NCI-H2227 (cell line): ENCODE data around the gene PLCB3.
"Not testable (repeated sequence)": the region's sequence is repeated elsewhere in the genome, so short reads cannot be mapped to it uniquely, and the experiment has no call there.

Experiments
- DNase-seq: peaks from one replicate; lab custom pipeline; 2025; ENCODE audit not compliant: unreplicated experiment; lab: John Stamatoyannopoulos, UW

PLCB3 gene

DNA sequence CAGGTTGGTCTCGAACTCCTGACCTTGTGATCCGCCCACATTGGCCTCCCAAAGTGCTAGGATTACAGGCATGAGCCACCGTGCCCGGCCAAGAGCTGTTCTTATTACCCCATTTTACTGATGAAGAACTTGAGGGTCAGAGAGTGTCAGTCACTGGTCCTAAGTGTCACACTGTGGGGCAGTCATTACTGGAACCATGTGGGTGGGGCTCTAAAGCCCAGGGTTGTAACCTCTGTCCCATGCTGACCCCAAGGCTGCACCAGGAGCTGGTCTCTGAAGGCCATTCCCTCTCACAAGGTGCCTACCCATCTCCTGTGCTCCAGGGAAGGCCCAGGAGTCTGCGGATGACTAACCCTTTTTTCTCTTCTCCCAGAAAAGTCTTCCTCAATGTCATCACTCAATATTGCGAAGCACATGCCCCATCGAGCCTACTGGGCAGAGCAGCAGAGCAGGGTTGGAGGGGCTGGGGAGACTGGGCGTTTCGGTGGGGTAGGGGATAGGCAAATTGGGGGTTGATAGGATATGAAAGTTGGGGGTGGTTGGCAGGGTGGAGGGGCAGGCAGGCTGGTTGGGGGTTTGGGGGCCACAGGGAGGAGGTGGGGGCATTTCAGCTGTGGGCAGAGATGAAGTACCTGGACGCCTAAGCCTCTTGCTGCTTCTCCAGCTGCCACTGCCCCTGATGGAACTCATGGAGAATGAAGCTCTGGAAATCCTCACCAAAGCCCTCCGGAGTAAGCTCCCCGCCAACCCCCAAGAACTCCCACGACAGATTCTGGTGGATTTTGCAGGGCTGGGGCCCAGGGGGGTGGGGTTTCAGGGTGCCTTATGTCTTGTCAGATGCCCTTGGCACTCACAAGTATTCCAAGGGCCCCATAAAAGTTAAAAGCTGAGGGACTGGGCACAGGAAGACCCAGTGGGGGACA, 52.0 kb downstream of the PLCB3 start:
- no peak for DNase-seq

DNA sequence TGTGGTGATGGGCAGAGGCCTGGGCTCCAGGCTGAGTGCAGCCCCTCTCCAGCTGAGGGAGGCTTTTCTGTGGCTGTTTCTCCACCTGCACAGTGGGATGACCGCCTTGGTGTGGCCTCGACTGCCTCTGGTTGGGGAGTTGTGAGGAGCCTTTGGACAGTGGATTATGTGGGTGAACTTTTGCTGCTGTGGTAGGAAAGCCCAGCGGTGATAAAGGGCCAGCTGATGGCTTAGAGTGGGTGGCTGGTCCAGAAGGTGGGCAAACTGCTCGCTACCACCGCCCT, 52.6 kb downstream of the PLCB3 start:
- no peak for DNase-seq

DNA sequence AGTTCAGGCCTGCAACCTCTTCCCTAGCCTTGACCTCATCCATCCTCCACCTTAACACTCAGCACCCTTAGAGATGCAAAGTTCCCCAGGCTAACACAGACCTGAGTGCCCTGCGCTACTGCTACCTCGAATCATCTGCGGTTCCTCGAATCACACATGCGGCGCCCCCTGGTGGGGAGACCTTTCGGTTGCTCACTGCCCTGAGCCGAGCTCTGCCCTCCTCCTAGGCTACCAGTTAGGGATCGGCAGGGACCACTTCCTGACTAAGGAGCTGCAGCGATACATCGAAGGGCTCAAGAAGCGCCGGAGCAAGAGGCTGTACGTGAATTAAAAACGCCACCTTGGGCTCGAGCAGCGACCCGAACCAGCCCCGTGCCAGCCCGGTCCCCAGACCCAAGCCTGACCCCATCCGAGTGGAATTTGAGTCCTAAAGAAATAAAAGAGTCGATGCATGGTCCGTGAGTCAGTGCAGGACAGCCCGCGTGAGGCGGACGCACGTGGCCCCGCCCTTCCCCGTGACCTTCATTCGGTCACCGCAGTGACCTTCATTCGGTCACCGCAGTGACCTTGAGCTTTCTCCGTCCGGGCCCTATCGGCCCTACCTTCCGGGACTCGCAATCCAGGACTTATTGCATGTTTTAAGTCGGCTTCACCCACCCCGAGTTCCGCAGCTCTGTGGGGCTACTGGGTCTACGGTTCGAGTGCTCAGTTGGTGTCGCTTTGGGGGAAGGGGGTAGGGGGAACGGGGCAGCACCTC, 53.2 kb downstream of the PLCB3 start:
- peak; percentile 92 for DNase-seq

DNA sequence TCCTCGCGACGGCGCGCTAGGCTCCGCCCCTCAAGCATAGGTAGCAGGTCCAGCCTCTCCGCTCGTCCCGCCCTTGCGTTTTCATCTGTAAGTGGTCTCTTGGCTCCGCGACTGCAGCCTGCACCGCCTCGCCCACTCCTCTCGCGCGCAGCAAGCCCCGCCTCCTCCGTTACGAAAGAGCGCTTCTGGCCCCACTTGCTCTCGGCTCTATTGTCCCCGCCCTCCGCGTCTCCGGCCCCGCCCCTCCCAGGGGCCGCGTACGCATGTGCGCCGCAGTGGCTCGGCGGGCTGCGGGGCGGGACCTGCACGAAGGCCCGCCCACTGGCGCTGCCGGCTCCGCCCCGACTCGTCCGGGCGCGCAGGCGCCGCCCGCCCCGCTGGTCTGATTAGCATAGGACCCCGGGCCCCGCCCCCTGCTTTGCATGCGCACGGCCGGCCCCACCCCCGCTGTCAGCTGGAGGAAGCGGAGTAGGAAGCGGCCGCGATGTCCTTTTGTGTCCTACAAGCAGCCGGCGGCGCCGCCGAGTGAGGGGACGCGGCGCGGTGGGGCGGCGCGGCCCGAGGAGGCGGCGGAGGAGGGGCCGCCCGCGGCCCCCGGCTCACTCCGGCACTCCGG, 53.9 kb downstream of the PLCB3 start, which contains the start of gene ESRRA:
ESRRA (plus strand) TSS at position 450 of the 616 bp plus-strand sequence. CDS start 1,656 bp downstream, outside the sequence.
- DNase-seq = peak; percentile 100

DNA sequence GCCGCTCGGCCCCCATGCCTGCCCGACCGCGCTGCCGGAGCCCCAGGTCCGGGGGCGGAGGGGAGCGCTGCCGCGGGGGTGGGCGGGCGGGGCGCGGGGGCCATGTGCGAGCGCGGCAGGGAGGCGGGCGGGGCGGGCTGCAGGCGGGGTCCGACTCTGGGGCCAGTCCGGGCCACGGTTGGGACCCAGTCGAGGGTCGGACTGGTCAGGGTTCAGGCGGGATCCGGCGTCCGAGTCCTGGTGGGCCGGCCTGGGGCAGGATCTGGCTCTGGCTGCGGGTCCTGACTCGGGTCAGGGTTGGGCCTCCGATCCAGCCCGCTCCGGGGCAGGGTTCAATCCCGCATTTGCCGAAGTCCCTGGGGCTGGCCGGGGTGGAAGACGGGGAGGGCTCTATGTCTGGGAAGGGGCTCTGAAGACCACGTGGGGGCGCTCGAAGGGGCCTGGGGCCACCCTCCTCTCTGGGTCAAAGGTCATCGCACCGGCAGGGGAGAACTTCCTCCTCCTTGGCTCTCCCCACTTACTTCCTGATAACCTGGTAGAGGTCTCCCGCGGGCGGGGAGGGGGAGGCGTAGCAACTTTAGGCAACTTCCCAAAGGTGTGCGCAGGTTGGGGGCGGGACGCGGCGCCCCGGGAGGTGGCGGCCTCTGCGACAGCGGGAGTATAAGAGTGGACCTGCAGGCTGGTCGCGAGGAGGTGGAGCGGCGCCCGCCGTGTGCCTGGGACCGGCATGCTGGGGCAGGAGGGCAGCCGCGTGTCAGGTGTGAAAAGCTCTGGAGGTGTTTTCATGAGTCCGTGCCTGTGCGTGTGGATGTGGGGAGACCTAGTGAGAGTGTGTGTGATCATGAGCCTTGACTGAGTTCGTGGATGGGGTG, 54.6 kb downstream of the PLCB3 start:
- DNase-seq = peak; percentile 66

DNA sequence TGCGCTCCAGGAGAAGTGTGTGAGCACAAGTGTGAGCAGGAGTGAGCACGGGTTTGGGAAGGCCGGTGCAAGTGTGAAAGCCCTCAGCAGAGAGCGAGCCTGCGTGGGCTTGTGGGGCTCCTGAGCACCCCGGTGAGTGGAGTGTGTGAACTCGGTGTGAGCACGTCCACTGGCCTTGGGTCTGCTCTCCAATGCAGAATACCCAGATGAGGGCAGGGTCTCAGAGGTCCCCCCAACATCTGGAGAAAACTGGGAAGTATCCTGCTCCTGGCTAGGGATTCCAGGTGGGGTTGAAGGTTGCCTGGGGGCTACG, 55.2 kb downstream of the PLCB3 start:
- DNase-seq = no peak

DNA sequence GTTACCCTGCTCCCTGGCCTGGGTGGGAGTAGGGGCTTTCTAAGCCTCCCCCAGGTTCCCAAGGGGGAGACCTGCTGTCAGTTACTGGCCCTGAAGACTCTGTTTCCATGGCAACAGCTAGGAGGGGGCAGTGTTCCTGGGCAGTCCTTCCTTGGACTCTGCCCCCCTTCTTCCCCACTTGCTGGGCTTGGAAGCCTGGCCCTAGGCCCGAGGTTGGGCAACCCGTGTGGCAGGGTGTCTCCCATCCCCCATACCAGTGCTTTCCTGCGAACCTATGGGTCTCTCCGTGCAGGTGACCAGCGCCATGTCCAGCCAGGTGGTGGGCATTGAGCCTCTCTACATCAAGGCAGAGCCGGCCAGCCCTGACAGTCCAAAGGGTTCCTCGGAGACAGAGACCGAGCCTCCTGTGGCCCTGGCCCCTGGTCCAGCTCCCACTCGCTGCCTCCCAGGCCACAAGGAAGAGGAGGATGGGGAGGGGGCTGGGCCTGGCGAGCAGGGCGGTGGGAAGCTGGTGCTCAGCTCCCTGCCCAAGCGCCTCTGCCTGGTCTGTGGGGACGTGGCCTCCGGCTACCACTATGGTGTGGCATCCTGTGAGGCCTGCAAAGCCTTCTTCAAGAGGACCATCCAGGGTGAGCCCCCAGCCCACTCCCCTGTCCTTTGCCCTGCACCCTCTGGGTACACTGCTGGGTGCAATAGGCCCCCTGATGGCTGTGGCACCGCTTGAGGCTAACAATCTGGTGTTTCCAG, 55.7 kb downstream of the PLCB3 start:
- DNase-seq = peak; percentile 64

DNA sequence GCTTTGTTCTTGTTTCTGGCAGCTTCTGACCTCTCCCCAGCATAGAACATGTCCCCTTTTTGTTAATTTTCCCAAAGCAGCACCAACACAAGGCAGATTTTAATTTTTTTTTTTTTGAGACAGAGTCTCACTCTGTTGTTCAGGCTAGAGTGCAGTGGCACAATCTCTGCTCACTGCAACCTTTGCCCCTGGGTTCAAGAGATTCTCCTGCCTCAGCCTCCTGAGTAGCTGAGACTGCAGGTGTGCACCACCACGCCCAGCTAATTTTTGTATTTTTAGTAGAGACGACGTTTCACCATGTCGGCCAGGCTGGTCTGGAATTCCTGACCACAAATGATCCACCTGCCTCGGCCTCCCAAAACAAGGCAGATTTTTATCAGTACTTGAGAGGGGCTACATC, 56.5 kb downstream of the PLCB3 start:
- not testable (repeated sequence) for DNase-seq

DNA sequence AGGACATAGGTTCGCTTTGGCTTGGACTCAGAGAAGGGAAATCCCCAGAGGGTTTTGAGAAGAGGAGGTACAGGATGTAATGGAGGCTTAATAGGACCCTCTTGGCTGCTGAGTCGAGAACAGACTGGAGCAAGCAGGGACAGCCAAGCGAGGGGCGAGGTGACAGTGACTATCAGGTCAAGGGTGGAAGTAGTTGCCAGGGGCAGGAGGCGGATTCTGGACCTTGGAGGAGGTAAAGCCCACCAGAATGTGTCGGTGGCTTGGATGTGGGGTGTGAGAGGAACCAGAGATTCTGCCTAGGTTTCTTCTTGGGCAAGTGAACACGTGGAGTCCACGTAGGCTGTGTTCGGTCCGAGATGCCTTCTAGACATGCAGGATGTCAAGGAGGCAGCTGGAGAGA, 61.6 kb downstream of the PLCB3 start:
- DNase-seq = no peak

DNA sequence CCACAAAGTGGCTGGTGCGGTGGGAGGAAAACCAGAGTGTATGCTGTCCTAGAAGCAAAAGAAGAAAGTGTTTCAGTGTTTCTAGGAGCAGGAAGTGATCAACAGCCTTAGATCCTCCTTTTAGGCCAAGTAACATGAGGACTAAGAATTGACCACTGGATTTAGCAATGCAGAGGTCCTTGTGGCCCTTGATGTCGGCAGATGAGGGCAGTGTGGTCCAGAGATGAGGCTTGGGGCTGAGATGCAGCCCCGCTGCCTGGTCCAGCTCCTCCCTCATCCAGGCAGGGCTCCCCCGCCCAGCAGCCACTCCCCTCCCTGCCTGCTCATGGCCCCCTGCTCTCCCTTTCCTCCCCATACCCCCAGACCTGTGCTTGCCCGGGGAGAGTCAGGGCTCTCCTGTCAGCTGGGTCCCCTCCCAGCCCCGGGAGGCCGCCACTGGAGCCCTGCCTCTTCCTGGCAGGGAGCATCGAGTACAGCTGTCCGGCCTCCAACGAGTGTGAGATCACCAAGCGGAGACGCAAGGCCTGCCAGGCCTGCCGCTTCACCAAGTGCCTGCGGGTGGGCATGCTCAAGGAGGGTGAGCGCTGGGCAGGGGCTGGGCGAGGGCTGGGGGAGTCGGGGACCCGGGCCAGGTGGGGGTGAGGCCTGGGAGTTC, 62.3 kb downstream of the PLCB3 start:
- peak; percentile 26 for DNase-seq

DNA sequence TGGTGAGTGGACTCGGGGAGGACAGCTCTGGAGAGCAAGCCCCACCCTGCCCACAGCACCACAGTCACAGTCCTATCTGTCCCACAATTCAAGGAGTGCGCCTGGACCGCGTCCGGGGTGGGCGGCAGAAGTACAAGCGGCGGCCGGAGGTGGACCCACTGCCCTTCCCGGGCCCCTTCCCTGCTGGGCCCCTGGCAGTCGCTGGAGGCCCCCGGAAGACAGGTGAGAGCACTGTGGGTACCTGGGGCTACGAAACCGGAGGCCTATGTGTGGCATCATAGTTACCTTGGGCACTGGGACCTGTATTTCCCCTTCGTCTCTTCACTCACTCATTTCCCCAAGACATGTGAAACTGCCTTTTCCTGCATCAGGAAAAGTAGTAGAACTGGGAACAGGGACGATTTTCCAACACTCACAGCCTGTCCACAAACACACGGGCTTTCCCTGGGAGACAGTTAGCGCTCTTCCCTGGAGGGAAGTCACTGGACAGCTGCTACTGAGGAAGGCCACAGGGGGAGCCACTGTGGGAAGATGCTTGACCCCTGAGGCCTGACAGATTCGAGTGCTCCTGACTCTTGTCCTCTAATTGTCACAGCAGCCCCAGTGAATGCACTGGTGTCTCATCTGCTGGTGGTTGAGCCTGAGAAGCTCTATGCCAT, 62.9 kb downstream of the PLCB3 start:
- no peak for DNase-seq

DNA sequence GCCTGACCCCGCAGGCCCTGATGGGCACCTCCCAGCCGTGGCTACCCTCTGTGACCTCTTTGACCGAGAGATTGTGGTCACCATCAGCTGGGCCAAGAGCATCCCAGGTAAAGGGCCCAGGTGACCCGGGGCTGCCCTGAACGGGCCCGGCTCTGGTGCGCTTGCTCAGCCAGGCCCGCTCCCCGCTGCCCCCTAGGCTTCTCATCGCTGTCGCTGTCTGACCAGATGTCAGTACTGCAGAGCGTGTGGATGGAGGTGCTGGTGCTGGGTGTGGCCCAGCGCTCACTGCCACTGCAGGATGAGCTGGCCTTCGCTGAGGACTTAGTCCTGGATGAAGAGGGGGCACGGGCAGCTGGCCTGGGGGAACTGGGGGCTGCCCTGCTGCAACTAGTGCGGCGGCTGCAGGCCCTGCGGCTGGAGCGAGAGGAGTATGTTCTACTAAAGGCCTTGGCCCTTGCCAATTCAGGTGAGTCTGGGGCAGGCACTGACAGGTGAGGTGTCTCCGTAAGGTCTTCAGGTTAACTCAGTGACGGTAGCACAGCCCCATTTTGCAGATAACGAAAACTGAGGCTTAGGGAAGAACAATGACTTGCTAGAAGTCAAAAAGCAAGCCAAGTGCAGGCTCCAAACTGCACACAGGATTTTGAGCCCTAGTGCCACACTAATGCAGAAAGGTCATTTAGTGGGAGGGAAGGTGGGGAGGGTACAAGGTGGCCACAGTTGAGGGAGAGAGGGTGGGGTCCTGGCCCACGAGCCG, 63.7 kb downstream of the PLCB3 start:
- no peak for DNase-seq

DNA sequence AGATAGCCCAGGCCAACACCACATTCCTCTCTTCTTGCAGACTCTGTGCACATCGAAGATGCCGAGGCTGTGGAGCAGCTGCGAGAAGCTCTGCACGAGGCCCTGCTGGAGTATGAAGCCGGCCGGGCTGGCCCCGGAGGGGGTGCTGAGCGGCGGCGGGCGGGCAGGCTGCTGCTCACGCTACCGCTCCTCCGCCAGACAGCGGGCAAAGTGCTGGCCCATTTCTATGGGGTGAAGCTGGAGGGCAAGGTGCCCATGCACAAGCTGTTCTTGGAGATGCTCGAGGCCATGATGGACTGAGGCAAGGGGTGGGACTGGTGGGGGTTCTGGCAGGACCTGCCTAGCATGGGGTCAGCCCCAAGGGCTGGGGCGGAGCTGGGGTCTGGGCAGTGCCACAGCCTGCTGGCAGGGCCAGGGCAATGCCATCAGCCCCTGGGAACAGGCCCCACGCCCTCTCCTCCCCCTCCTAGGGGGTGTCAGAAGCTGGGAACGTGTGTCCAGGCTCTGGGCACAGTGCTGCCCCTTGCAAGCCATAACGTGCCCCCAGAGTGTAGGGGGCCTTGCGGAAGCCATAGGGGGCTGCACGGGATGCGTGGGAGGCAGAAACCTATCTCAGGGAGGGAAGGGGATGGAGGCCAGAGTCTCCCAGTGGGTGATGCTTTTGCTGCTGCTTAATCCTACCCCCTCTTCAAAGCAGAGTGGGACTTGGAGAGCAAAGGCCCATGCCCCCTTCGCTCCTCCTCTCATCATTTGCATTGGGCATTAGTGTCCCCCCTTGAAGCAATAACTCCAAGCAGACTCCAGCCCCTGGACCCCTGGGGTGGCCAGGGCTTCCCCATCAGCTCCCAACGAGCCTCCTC, 64.6 kb downstream of the PLCB3 start:
- not testable (repeated sequence) for DNase-seq

DNA sequence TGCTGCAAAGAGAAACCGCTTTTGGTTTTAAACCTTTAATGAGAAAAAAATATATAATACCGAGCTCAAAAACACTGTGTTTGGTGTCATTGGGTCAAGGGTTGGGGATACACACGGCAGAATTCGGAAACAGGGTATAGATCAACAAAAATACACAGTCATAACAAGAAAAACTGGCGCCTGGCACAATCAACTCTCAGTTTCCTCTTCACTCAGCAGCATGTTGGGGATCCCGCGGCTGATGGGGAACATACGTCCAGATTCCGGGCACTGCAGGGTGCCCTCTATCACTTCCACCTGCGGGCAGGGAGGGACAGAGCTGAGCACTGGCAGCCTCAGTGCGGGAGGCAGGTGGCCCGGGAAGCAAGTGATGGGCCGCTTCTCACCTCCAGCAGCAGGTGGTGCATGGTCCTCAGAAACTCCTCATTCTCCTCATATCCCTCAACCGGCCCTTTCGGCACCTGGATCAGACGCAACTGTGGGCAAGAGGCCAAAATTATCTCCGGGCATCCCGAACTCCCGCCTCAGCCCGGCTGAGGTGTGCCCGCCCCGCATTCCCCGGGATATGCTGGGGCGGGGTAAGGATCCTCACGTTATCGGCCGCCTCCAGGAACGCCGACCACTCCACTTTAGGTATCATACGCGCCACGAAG, 65.5 kb downstream of the PLCB3 start:
- DNase-seq = peak; percentile 59

DNA sequence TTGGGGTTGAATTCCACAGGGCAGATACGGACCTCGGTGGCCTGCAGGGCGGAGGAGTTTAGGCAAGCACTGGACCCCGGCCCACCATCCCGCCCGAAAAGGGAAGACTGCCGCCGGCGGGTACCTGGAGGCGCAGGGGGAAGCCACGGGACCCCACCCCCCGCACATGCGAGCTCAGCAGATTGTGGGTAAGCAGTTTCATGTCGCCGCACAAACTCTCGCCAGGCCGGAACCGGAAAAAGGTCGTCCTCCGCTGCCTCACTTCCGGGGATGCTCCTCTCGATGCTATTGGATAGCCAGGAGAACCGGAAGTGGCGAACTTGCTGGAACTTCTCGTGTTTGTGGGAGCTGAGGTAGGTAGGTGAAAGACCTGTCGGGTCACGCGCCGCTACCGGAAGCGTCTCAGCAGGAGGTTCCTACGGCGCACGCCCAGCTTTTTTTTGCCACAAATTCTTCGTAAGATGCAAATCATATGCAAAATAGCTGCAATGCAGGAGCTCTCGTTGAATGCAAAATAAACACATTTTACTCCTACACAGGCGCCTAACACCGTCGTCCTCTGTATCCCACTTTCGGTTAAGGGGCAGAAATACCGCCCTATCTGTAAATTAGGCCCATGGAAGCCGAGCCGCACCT, 66.1 kb downstream of the PLCB3 start, which contains the start of gene TRMT112:
TRMT112 (minus strand) TSS at position 235 of the 636 bp plus-strand sequence; CDS start at position 202, 33 bp downstream.
- peak; percentile 98 for DNase-seq

DNA sequence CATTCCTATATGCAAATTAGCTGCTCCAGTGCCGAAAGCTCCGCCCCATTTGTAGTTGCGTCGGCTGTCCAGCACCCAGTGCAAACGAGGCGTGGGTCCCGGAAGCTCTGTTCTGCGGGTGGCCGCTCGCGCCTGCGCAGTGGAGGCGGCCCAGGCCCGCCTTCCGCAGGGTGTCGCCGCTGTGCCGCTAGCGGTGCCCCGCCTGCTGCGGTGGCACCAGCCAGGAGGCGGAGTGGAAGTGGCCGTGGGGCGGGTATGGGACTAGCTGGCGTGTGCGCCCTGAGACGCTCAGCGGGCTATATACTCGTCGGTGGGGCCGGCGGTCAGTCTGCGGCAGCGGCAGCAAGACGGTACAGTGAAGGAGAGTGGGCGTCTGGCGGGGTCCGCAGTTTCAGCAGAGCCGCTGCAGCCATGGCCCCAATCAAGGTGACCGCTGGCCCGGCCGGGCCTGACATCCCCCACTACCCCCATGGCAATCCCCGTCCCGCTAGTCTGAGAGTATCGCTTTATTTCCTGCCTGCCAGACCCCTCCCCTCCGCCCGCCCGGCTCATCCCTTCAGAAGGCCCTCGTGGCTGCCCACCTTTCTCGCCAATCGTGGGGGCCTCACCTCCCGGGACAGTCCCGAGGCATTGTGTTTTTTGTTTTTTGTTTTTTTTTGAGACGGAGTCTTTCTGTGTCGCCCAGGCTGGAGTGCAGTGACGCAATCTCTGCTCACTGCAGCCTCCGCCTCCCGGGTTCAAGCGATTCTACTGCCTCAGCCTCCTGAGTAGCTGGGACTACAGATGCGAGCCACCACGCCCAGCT, 66.8 kb downstream of the PLCB3 start, which contains the start of gene PRDX5:
PRDX5 (plus strand) TSS at position 161 of the 805 bp plus-strand sequence; CDS start at position 256, 95 bp downstream.
- peak; percentile 97 for DNase-seq
